Measurements from ENCODE around the gene PLPP7.

The PLPP7 gene

DNA sequence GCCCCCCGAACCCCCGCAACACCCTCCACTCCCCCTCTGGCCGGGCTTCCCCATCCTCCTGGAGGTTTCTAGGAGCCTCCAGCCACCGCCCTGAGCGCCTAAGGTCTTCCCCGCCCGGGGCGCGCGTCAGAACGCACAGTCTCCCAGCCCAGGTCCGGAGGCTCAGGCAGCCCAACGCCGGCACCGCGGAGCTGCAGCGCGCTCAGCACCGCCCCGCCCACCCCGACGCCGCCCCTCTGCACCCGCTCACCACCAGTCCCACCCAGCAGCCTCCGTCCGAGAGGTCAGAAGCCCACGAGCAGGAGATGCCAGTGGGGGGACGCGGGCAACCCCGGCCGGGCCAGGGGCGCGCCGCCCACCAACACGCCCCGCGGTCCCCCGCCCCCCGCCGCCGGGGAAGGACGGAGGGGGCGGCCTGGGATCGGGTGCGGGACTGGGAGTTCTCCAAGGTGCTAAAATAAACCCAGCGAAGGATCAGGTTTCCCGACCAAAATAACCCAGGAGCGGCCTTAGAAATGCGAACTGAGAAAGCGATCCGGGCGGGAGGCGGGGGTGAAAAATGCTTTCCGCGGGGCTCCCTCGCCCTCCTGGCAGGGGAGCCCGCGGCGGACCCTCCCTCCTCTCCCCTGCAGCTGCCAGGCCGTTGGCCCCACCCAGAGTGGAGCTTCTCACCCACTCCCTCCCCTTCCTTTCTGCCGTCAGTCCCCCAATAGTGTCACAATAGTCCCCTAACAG, 6.7 kb upstream of the PLPP7 start:
- peak; percentile 33 for DNase-seq

DNA sequence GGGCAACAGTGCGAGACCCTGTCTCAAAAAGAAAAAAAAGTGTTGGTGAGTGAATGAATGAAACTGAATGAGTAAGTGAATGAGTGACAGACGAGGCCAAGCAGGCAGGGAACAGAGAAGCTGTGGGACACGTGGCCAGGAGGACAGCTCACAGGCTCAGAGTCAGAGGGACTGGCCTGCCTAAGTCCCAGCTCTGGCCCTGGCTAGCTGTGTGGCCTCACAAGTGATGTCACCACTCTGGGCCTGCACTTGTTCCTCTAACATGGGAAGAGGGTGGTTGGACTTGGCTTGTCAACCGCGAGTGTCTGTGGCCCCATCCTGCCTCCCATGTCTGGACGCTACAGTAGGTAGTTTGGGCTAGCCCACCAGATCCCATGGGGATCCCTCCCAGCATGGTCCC, 4.7 kb upstream of the PLPP7 start:
- DNase-seq = no peak

DNA sequence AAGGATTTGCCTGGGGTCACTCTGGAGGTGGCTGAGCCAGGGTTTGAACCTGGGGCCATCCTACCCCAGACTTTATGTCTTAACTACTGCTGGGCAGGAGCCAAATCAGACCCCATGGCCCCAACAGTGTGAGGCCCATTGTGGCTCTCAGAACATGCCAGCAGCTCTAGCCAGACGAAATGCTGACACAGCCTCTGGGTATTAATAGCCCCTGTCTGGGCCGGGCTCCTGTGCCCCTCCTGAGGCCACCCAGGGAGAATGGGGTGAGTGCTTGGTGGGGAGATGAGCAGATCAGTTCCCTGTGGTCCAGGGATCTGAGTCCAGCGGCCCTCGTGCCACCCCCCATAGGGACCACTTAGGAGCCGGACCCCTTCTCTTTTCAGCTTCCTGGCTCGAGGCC, 2.2 kb upstream of the PLPP7 start:
- DNase-seq = no peak

DNA sequence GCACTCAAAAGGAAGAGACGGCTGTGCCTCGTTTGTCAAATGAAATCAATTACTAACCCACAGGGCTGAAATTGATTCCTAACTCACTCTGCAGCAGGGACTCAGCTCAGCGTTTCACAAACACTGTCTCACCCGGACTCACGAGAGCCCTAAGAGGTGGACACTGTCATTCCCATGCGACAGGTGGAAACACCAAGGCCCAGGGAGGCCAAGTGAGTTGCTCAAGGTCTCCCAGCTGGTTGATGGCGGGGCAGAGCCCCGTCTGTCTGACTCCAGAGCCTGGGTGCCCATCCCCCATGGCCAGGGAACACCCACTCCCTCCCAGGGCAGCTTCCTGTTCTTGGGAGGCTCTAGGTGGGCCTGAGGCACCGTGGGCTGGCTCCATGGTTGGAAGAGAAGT, 1.3 kb upstream of the PLPP7 start:
- DNase-seq = no peak

DNA sequence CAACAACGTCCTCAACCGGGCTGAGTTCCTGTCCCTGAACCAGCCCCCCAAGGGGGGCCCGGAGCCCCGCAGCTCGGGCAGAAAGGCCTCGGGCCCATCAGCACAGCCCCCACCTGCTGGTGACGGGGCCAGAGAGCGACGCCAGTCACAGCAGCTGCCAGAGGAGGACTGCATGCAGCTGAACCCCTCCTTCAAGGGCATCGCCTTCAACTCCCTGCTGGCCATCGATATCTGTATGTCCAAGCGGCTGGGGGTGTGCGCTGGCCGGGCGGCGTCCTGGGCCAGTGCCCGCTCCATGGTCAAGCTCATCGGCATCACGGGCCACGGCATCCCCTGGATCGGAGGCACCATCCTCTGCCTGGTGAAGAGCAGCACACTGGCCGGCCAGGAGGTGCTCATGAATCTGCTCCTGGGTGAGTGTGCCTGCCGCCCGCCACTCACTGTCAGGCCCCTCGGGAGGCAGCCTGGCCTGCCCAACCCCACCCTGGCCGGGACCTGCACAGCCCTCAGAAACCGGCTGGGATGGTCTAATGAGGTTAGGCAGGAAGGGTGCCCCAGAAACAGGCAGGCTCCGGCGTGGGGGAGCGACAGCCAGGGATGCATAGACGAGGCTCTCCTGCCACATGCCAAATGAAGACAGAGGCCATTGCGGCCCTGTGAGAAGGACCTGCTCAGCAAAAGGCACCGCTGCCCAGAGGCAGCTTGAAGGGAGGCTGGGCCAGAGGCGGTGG, 678 bp downstream of the PLPP7 start:
- no peak for DNase-seq

DNA sequence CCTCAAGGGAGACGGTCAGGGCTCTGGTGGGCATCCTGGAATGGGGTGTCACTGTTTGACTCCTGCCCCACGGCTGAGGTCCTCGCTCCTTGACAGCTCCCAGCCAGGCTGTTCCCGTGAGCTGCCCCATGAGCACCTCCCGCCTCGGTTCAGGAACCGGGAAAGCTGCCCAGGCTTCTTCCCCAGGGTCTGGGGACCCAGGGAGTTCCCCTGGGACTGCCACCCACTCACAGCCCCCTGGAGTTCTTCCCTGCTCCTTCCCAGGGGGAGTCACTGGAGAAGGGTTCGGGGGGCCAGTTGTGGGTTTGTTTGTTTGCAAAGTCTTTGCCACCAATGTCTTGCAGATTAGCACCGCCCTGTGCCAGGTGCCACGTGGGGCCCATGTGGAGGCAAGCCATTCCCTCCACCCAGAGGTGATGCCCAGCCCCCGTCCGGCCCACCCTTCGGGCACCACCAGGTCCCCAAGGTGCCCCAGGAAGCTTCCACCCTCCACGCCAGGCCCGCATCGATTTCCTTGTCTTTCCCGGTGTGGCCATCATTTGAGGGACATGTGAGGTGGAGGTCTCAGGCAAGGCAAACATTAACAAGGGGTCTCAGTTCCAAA, 1.3 kb downstream of the PLPP7 start:
- no peak for DNase-seq

DNA sequence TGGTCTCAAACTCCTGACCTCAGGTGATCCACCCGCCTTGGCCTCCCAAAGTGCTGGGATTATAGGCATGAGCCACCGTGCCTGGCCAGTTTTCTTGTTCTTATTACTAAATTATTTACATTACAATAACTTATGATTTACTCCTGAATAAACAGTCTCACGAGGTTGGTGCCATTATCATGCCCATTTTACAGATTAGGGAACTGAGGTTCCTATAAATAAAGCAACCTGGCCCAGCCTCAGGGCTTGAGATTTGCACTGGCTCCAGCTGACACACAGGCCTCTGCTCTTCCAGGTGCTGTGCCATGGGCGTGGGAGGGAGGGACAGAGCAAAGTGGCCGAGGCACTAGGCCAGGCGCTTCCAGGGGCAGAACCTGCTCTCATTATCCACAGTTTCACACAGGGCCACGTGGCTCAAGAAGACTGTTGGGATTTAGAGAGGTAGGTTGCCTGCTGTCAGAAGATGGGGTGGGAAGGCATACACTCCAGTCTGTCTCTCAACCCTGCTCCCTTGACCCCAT, 2.3 kb downstream of the PLPP7 start:
- no peak for DNase-seq

DNA sequence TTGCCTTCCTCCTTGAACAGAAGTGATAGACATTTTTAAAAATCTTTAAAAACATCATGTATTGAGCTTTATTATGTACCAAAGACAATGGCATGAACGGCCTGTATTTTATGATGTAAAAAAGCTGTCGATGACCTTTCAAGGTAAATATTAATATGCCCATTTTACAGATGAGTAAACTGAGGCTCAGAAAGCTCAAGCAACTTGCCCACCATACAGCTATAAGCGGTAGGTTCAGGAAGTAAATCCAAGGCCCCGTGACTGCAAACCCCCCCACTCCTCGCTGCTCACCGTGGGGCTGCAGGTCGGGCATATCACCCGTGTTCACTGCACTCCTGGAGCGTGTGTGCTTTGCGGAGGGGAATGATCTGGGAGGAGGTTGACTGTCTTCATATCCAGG, 3.4 kb downstream of the PLPP7 start:
- DNase-seq = no peak

DNA sequence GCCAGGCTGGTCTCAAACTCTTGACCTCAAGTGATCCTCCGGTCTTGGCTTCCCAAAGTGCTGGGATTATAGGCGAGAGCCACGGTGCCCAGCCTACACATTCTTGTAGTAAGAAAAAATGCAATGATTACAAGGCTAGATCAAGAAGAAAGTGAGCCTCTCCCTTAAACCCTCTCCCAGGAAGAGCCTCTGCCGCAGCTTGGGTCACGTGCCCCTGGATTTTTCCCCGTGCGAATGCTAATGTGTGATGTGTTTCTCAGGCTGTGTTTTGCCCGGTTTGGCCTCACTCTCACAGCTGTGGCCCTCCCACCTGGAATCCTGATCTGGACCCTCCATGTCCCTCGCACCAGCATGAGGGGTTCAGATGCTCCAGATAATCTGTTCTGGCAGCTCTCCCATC, 6.9 kb downstream of the PLPP7 start:
- no peak for DNase-seq

DNA sequence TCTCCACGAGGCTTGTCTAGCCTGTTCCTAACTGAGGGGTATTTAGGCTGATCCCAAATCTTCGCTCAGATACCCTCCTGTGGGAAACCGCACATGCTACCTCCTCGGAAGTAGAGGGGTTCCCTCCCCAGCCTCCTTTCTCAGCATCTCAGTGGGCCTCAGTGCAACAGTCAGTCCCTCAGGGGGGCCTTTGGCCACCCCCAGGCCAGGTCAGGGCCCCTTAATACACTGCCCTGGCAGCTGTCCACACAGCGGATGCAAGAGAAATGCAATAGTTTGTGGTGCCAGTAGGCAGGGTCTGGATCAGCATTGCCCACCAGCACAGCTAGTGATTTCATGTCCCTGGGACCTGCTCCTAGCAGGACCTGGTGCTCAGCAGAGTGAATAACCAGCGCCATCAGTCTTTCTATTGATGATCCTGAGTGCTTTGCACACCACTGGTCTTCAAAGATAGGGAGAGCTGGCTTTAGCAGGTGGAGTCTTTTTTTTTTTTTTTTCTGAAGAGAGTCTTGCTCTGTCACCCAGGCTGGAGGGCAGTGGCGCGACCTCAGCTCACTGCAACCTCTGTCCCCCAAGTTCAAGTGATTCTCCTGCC, 7.5 kb downstream of the PLPP7 start:
- no peak for DNase-seq

DNA sequence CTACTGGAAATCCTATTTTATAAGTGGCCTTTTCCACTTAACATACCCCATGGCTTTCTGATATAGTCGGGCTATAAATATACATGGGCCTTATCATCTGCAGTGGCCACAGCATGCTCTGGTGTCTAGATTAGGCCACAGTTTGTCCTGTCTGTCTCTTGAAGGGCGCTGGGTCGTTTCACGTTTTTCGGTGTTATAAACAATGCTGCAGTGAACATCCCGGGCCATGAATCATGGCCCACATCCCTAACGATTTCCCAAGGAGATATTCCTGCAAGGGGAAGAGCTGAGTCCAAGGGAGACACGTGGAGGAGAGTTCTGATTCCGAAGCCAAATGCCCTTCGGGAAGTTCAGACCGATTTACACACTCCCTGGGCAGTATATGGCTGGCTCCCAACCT, 8.4 kb downstream of the PLPP7 start:
- DNase-seq = no peak

DNA sequence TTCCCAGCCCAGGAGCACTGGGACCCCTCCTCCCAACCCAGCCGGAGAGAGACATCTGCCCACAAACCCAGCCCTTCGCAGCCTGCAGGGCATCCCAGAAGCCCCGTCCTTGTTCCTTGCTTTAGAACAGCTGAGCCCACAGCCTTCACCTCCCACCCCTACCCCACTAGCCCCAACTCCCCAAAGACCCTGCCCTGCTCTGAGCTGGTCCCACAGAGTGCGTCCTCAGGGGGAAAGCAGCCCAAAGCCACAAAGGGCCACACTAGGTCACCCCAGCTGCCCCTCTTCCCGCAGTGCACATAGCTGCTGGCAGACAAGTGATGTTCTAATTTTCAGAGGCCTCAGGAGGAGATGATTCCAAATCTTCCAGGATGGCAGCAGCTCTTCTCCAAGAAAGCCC, 8.8 kb downstream of the PLPP7 start:
- DNase-seq = no peak

DNA sequence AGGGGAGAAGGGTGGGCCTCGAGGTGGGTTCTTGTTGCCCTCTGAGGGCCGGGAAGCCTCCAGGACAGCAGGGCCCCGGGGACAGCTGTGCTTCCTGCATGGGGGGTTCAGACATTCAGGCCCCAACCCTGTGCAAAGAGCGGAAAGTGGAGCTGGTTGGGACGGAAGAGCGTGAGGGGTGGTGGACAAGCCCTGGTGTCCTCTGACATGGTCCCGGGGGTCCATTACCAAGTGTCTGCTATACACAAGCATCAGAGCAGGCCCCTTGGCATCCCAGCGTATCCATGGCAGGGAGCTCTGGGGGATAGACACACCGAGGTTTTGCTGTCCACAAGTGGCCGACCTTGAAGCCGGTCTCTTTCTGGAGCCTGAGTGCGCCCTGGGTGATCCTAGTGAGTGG, 9.3 kb downstream of the PLPP7 start:
- no peak for DNase-seq

DNA sequence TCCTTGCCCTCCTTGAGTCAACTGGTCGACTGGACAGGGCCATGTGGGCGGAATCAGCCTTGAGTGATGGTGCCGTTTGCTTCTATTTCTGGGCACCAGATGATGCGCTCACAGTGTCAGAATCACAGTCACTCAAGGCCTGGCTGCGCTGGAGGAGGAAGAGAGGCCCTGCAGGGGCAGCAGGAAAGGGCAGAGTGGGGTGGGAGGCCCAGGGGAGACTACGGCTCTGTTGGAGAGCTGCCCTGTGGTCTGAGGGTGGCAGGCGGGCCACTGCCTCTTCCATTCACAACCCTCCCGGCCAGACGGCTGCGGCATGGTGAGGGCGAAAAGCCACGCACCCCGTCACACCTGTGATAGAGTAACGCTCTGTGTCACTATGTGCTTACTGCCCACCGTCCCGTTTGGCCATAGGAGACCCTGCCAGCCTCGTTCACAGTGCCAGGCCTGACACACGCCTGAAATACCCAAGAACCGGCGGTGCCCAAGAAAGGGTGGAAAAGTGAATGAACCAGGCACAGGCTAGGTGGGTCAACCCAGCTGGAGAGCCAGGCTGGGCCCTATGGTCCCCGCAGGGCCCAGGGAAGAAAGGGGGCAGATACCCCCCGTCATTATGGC, 9.9 kb downstream of the PLPP7 start:
- no peak for DNase-seq

DNA sequence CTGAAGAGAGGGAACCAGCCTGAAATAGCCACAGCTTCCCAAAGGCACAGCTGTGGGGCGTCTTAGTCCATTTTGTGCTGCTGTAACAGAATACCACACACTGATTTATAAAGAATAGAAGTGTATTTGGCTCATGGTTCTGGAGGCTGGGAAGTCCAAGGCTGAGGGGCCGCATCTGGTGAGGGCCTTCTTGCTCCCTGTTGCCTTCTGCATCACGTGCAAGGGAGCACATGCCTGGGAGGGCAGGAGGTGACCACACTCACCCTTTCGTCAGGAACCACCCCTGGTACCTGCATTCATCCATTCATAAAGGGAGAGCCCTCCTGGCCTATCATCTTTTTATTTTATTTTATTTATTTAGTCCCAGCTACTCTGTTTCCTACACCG, 10.4 kb downstream of the PLPP7 start:
- DNase-seq = no peak

DNA sequence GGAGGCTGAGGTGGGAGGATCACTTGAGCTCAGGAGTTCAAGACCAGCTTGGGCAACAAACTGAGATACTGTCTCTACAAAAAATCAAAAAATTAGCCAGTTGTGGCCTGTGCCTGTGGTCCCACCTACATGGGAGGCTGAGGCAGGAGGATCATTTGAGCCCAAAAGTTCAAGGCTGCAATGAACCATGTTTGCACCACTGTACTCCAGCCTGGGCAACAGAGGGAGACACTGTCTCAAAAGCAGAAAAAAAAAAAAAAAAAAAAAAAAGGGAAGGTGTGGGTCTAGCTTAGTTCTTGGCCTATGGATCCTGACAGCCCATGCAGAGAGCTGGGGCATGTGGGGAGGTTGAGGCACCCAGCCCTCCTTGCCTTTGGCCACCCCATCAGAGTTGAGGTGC, 10.9 kb downstream of the PLPP7 start:
- no peak for DNase-seq

DNA sequence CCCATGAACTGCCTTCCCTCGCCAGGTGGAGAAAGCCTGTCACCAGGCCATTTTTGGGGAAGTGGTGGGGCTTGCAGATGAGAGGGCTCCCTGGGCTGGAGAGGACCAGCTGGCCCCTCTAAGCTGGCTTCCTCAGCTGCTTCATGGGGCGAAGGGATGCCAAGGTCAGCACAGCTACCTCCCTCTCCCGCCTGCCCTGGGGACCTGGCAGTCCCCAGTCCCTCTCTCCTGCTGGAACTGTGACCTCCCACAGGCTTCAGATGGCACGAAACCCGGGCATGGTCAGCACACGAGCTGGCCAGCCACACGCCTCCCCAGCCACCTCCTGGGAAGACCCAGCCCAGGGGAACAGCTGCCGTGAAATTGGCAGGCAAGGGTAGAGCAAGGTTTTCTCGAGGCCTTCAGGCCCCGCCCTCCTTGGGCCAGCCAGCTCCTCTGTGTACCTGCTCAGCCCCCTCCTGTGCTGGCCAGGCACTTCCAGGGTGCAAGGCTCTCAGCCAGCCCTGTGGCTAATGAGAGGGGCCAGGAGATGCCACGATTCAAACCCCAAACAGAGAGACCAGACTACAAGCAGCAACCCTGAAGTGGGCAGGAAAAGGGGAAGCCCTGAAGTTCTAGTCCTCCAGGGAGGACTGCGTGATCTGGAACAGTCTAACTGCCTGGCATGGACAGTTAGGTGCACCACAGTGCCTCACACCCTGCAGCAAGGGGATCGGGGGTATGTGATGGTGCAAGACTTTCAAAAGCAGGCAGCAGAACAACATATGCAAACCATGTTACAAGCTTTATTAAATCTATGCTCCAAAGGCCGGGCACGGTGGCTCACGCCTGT, 12.9 kb downstream of the PLPP7 start:
- DNase-seq = no peak

DNA sequence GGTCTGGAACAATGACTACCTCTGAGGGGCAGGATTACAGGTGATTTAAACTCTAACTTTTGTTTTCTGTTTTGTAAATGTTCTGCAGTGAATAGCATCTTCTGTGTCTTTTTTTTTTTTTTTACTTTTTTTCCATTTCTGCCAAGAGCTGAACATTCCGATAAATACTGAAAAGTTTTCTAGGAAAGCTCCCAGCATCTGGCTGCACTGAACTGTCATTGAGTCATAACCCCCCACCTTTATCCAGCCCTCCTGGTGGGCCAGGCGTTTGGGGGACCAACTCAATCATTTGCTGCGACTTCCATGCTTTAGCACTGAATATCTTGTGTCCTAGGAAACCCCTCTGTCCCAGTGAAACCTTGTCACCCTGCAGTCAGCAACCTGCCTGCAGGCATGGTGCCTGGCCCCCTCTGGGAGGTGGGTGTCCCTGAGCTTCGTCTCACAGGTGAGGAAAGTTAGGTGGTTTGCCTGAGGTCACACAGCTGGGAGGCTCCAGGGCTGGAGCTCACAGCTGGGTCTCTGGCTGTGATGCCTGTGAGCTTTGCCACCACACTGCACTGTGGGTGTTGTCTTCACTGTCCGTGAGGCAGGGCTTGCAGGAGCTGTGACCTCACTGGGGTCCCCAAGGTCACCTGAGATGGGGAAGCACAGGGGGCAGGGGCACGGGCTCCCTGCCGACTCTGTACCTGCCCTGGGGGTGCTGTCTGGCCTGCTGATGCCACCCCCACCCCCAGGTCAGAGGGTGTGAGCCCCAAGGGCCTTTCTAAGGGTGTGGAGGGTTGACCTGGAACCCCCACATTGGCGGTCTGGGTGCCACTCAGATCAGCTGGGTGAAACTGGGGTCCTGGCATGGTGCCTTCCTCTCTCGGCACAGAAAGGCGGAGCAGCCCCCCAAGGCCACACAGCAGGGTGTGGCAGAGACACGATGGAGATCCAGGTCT, 14.1 kb downstream of the PLPP7 start:
- no peak for DNase-seq

DNA sequence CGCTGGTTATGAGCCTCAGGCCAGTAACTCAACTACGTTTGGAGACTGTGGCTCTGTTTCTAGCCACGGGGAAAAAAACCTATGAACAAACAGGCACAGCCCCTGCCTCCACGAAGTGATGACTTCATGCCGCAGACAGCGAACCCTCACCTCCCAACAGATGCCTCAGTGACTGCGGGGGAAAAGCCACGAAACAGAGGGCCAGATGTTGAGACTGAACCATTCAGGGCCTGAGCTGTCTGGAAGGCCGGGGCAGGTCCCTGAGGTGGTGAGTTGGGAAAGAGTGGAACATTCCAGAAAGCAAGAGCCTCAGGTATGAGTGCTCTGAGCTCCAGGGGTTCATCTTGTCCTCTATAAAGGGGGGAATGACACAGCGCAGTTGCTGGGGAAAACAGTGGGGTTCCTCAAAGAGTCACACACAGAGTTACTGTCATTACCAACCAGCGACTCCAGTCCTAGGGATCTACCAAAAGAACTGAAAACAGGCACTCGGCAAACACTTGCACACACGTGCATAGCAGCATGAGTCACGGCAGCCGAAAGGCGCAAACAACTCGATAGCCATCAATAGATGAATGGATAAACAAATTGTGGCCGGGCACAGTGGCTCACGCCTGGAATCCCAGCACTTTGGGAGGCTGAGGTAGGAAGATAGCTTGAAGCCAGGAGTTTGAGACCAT, 15.3 kb downstream of the PLPP7 start:
- no peak for DNase-seq

DNA sequence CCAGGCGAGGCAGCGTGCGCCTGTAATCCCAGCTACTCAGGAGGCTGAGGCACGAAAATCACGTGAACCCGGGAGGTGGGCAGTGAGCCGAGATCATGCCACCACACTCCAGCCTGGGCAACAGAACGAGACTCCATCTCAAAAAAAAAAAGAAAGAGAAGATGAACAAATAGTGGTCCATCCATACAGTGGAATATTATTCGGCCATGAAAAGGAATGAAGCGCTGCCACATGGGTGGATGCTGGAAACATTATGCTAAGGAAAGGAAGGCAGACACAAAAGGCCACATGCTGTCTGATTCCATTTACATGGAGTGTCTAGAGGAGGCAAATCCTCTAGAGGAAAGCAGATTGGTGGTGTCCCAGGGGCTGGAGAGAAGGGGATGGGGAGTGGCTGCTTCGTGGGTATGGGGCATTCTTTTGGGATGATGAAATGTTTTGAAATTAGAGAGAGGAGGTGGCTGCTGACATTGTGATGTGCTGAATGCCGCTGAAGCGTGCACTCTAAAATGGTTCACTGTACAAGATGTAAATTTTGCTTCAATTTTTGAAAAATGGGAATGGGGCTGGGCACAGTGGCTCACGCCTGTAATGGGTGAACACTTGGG, 17.0 kb downstream of the PLPP7 start:
- no peak for DNase-seq
